ENCODE results near the gene TSPOAP1.

- TF ChIP-seq CTCF (conservative IDR thresholded peaks at IDR 0.05; ENCODE audit: low read depth, low read length), result no peak
- no peak for TF ChIP-seq EZH2 (IDR thresholded peaks at IDR 0.05; ENCODE audit: low read length, unreplicated experiment)
Observed at GRCh38 chr17:58354541-58355216, 26.1 kb upstream of the TSPOAP1 start.

Measured in PC-3 (cell line).